Measurements from ENCODE around the gene SPATA31C1. TPM values are rescaled to one million over a fixed set of nuclear protein-coding genes. Genes with fewer than 3 reads are reported as not detected.

SPATA31C1 gene
- not detected in 5 replicates for total RNA-seq (2022; extraction: Qiagen RNA extraction; ENCODE audit: low read depth)

GRCh38 chr9:87917662-87918061 lies at the start of gene SPATA31C1:
Gene SPATA31C1 (plus strand): TSS chr9:87917962.

GRCh38 chr9:87882627-87883026 lies 35.1 kb upstream of the SPATA31C1 start, which contains the start of gene SPATA31E1:
Gene SPATA31E1 (plus strand): TSS chr9:87882877. CDS start chr9:87882892, 15 bp downstream.

Other genes starting within 250 kb of the SPATA31C1 start
- 857 to 1,064 TPM (median 931 TPM) in 5 replicates for gene CTSL, start 191.8 kb upstream of the SPATA31C1 start, total RNA-seq (2022; extraction: Qiagen RNA extraction; ENCODE audit: low read depth)
- 0.04 TPM in 1 of 5 replicates, not detected in the others for gene SPATA31E1, start 35.1 kb upstream of the SPATA31C1 start, total RNA-seq (2022; extraction: Qiagen RNA extraction; ENCODE audit: low read depth)
- 7.4 to 9.2 TPM (median 8.2 TPM) in 5 replicates for gene CDK20, start 56.6 kb downstream of the SPATA31C1 start, total RNA-seq (2022; extraction: Qiagen RNA extraction; ENCODE audit: low read depth)
- not detected in 5 replicates for gene SPATA31C2, start 220.5 kb downstream of the SPATA31C1 start, total RNA-seq (2022; extraction: Qiagen RNA extraction; ENCODE audit: low read depth)

All from A549 treated with DMSO at 1 μM for 4 hours (cell line).